NCI-H1417 treated with DMSO at 0.1 percent for 48 hours (cell line): ENCODE data around the gene SLC23A2.
"Not testable (repeated sequence)": the region's sequence is repeated elsewhere in the genome, so short reads cannot be mapped to it uniquely, and the experiment has no call there.

Experiments
- DNase-seq: peaks from one replicate; lab custom pipeline; 2025; lab: John Stamatoyannopoulos, UW

Gene SLC23A2

GRCh38 chr20:4876731-4877130, 124.6 kb downstream of the SLC23A2 start:
- no peak for DNase-seq

GRCh38 chr20:4876301-4876700, 125.0 kb downstream of the SLC23A2 start:
- DNase-seq, result no peak

GRCh38 chr20:4875578-4876067, 125.7 kb downstream of the SLC23A2 start:
- DNase-seq, result peak; percentile 91

- DNase-seq, result no peak
Measured at GRCh38 chr20:4873396-4873795, 127.9 kb downstream of the SLC23A2 start.

- DNase-seq, result no peak
Measured at GRCh38 chr20:4871486-4871885, 129.8 kb downstream of the SLC23A2 start.

GRCh38 chr20:4870906-4871305, 130.4 kb downstream of the SLC23A2 start:
- DNase-seq, result no peak

GRCh38 chr20:4869290-4870193, 131.8 kb downstream of the SLC23A2 start:
- no peak for DNase-seq

- no peak for DNase-seq
Measured at GRCh38 chr20:4867051-4867450, 134.3 kb downstream of the SLC23A2 start.

GRCh38 chr20:4866429-4866828, 134.9 kb downstream of the SLC23A2 start:
- DNase-seq, result no peak

GRCh38 chr20:4864311-4864752, 137.0 kb downstream of the SLC23A2 start:
- DNase-seq, result no peak

GRCh38 chr20:4862661-4863060, 138.6 kb downstream of the SLC23A2 start:
- DNase-seq, result no peak

GRCh38 chr20:4861961-4862360, 139.3 kb downstream of the SLC23A2 start:
- no peak for DNase-seq

GRCh38 chr20:4858000-4858399, 143.3 kb downstream of the SLC23A2 start:
- no peak for DNase-seq

- no peak for DNase-seq
Measured at GRCh38 chr20:4856022-4856755, 145.1 kb downstream of the SLC23A2 start.

GRCh38 chr20:4855555-4855954, 145.8 kb downstream of the SLC23A2 start:
- no peak for DNase-seq

GRCh38 chr20:4855097-4855496, 146.2 kb downstream of the SLC23A2 start:
- no peak for DNase-seq

GRCh38 chr20:4854561-4854901, 146.8 kb downstream of the SLC23A2 start:
- DNase-seq, result no peak

- DNase-seq, result no peak
Measured at GRCh38 chr20:4853757-4854560, 147.4 kb downstream of the SLC23A2 start.

GRCh38 chr20:4853004-4853403, 148.3 kb downstream of the SLC23A2 start:
- DNase-seq, result no peak

- no peak for DNase-seq
Measured at GRCh38 chr20:4850960-4851359, 150.3 kb downstream of the SLC23A2 start.

GRCh38 chr20:4848829-4849228, 152.5 kb downstream of the SLC23A2 start:
- not testable (repeated sequence) for DNase-seq

- DNase-seq, result no peak
Measured at GRCh38 chr20:4848041-4848440, 153.3 kb downstream of the SLC23A2 start.
